Glutamatergic neuron (in vitro differentiated cells): ENCODE measurements around the gene ZCCHC14. TPM values are rescaled to one million over a fixed set of nuclear protein-coding genes. Genes with fewer than 3 reads are reported as not detected.

Experiments
- DNase-seq: peaks from one replicate; pipeline ENCODE4 v3.0.0; 2022
- H3K27ac Mint-ChIP-seq: one replicate; pipeline ENCODE4 v1.8.0; 2020; ENCODE audit warnings: mild to moderate bottlenecking, mixed read lengths, inconsistent platforms; ENCODE audit not compliant: unreplicated experiment
- H3K27me3 Mint-ChIP-seq: one replicate; pipeline ENCODE4 v1.8.0; 2020; ENCODE audit warnings: mild to moderate bottlenecking, moderate library complexity, mixed read lengths, inconsistent platforms; ENCODE audit not compliant: unreplicated experiment
- H3K36me3 Mint-ChIP-seq: one replicate; pipeline ENCODE4 v1.8.0; 2020; ENCODE audit warnings: mild to moderate bottlenecking, mixed read lengths, inconsistent platforms; ENCODE audit not compliant: unreplicated experiment
- H3K4me1 Mint-ChIP-seq: one replicate; pipeline ENCODE4 v1.8.0; 2020; ENCODE audit warnings: mild to moderate bottlenecking, low read depth, mixed read lengths, inconsistent platforms; ENCODE audit not compliant: unreplicated experiment
- H3K4me3 Mint-ChIP-seq: one replicate; pipeline ENCODE4 v1.8.0; 2020; ENCODE audit warnings: mild to moderate bottlenecking, mixed read lengths, inconsistent platforms; ENCODE audit not compliant: unreplicated experiment
- H3K9me3 Mint-ChIP-seq: one replicate; pipeline ENCODE4 v1.8.0; 2020; ENCODE audit warnings: mild to moderate bottlenecking, moderate library complexity, mixed read lengths, inconsistent platforms; ENCODE audit not compliant: unreplicated experiment
- CTCF ChIP-seq: fragments of 200-600 bp; sonication (generic); IDR thresholded peaks from one replicate; pipeline ENCODE4 v1.5.0; 2021; ENCODE audit not compliant: partially characterized antibody, unreplicated experiment
- total RNA-seq: library from RNA; stranded (reverse); fragmentation: NEBNext Ultra II Directional; extraction: Animal tissue kit (Norgen Biotek cat#: 25700); gene quantifications from one replicate; pipeline ENCODE4 v1.2.1, GENCODE V29; 2021; ENCODE audit not compliant: unreplicated experiment

The ZCCHC14 gene
- total RNA-seq, 1 donor from 2014 or later = 29.2 TPM

- H3K36me3 Mint-ChIP-seq = no peaks in the 10 kb centered on the region
- DNase-seq = no peak
- peak overlapping the region; percentile 54 for H3K27ac Mint-ChIP-seq
- no peak overlapping the region for H3K4me3 Mint-ChIP-seq
- peaks cover 32% of the 10 kb centered on the region for H3K4me1 Mint-ChIP-seq
- no peak for TF ChIP-seq CTCF
- peaks cover 2% of the 10 kb centered on the region for H3K9me3 Mint-ChIP-seq
- H3K27me3 Mint-ChIP-seq = no peaks in the 10 kb centered on the region
Measured at GRCh38 chr16:87465306-87465705, 27.5 kb downstream of the ZCCHC14 start.

GRCh38 chr16:87464691-87465300 is 28.0 kb downstream of the ZCCHC14 start:
- H3K4me1 Mint-ChIP-seq = peaks cover 29% of the 10 kb centered on the region

GRCh38 chr16:87463722-87464690 is 28.8 kb downstream of the ZCCHC14 start:
- H3K4me1 Mint-ChIP-seq = peaks cover 25% of the 10 kb centered on the region
- TF ChIP-seq CTCF = no peak
- H3K27me3 Mint-ChIP-seq = no peaks in the 10 kb centered on the region
- H3K27ac Mint-ChIP-seq = peak overlapping the region; percentile 52
- no peak for DNase-seq
- H3K36me3 Mint-ChIP-seq = no peaks in the 10 kb centered on the region
- H3K9me3 Mint-ChIP-seq = peaks cover 2% of the 10 kb centered on the region
- H3K4me3 Mint-ChIP-seq = no peak overlapping the region

More at GRCh38 chr16:87464691-87465300, 28.0 kb downstream of the ZCCHC14 start:
- no peak for DNase-seq
- H3K36me3 Mint-ChIP-seq = no peaks in the 10 kb centered on the region
- H3K9me3 Mint-ChIP-seq = peaks cover 2% of the 10 kb centered on the region
- peak overlapping the region; percentile 54 for H3K27ac Mint-ChIP-seq
- no peaks in the 10 kb centered on the region for H3K27me3 Mint-ChIP-seq
- H3K4me3 Mint-ChIP-seq = no peak overlapping the region
- TF ChIP-seq CTCF = no peak

- no peak overlapping the region for H3K4me3 Mint-ChIP-seq
- peak; percentile 51 for TF ChIP-seq CTCF
- H3K9me3 Mint-ChIP-seq = peaks cover 2% of the 10 kb centered on the region
- peak; percentile 47 for DNase-seq
- no peaks in the 10 kb centered on the region for H3K27me3 Mint-ChIP-seq
- H3K4me1 Mint-ChIP-seq = peaks cover 20% of the 10 kb centered on the region
- no peaks in the 10 kb centered on the region for H3K36me3 Mint-ChIP-seq
- no peak overlapping the region for H3K27ac Mint-ChIP-seq
Measured at GRCh38 chr16:87461466-87461991, 31.3 kb downstream of the ZCCHC14 start.

- DNase-seq = no peak
- Mint-ChIP-seq H3K36me3 (no peaks in the 10 kb centered on the region), H3K4me3 (no peak overlapping the region), H3K27me3 (no peaks in the 10 kb centered on the region), H3K27ac (no peak overlapping the region), H3K9me3 (peaks cover 2% of the 10 kb centered on the region), H3K4me1 (peaks cover 19% of the 10 kb centered on the region)
- no peak for TF ChIP-seq CTCF
Measured at GRCh38 chr16:87460936-87461335, 31.9 kb downstream of the ZCCHC14 start.
